ENCODE results near the gene CERT1.

- TF ChIP-seq CTCF (IDR thresholded peaks at IDR 0.05) = no peak
- TF ChIP-seq POLR2AphosphoS5 (IDR thresholded peaks at IDR 0.05) = no peak
- no peak for TF ChIP-seq POLR2A (IDR thresholded peaks at IDR 0.05)
Measured at GRCh38 chr5:75446068-75446467, 65.4 kb downstream of the CERT1 start.

All from prostate gland (tissue), 2 donors.